Measurements from ENCODE around the gene SEC23A. TPM values are rescaled to one million over a fixed set of nuclear protein-coding genes. Genes with fewer than 3 reads are reported as not detected.

SEC23A gene
- total RNA-seq, 2 donors from 2014 or later: 184 to 186 TPM

GRCh38 chr14:39033371-39033770, 69.7 kb downstream of the SEC23A start:
- peaks cover 26% of the 10 kb centered on the region for H3K36me3 ChIP-seq

GRCh38 chr14:39030209-39030608, 72.8 kb downstream of the SEC23A start:
- H3K4me1 ChIP-seq (ENCODE audit: control insufficient read depth in 1 of 2, low read depth in 2 of 2): no peaks in the 10 kb centered on the region
- no peaks in the 10 kb centered on the region for H3K9me3 ChIP-seq
- H3K36me3 ChIP-seq: peaks cover 18% of the 10 kb centered on the region
- no peaks in the 10 kb centered on the region for H3K27me3 ChIP-seq (replicated peaks; ENCODE audit: insufficient read depth)
- no peak overlapping the region for H3K4me3 ChIP-seq
- no peak overlapping the region for H3K27ac ChIP-seq
- DNase-seq (ENCODE audit: low spot score) (no peak), ATAC-seq (ENCODE audit: insufficient number of reproducible peaks, low FRiP score, low read depth) (no peak)
- TF ChIP-seq CTCF (IDR thresholded peaks at IDR 0.05): no peak

More at GRCh38 chr14:39033371-39033770, 69.7 kb downstream of the SEC23A start:
- TF ChIP-seq CTCF (IDR thresholded peaks at IDR 0.05): no peak
- ATAC-seq (ENCODE audit: insufficient number of reproducible peaks, low FRiP score, low read depth): no peak
- no peaks in the 10 kb centered on the region for H3K4me1 ChIP-seq (ENCODE audit: control insufficient read depth in 1 of 2, low read depth in 2 of 2)
- no peak overlapping the region for H3K27ac ChIP-seq
- no peaks in the 10 kb centered on the region for H3K9me3 ChIP-seq
- no peaks in the 10 kb centered on the region for H3K27me3 ChIP-seq (replicated peaks; ENCODE audit: insufficient read depth)
- DNase-seq (ENCODE audit: low spot score): no peak
- no peak overlapping the region for H3K4me3 ChIP-seq

GRCh38 chr14:39029789-39030188, 73.2 kb downstream of the SEC23A start:
- Histone ChIP-seq H3K9me3 (no peaks in the 10 kb centered on the region), H3K27me3 (replicated peaks; ENCODE audit: insufficient read depth) (no peaks in the 10 kb centered on the region), H3K4me1 (ENCODE audit: control insufficient read depth in 1 of 2, low read depth in 2 of 2) (no peaks in the 10 kb centered on the region), H3K4me3 (no peak overlapping the region), H3K27ac (no peak overlapping the region), H3K36me3 (peaks cover 18% of the 10 kb centered on the region)
- no peak for TF ChIP-seq CTCF (IDR thresholded peaks at IDR 0.05)
- DNase-seq (ENCODE audit: low spot score) (no peak), ATAC-seq (ENCODE audit: insufficient number of reproducible peaks, low FRiP score, low read depth) (no peak)

GRCh38 chr14:39028620-39029019, 74.4 kb downstream of the SEC23A start:
- ATAC-seq (ENCODE audit: insufficient number of reproducible peaks, low FRiP score, low read depth) (no peak), DNase-seq (ENCODE audit: low spot score) (no peak)
- no peaks in the 10 kb centered on the region for H3K4me1 ChIP-seq (ENCODE audit: control insufficient read depth in 1 of 2, low read depth in 2 of 2)
- no peak for TF ChIP-seq CTCF (IDR thresholded peaks at IDR 0.05)
- no peaks in the 10 kb centered on the region for H3K27me3 ChIP-seq (replicated peaks; ENCODE audit: insufficient read depth)
- no peaks in the 10 kb centered on the region for H3K9me3 ChIP-seq
- H3K36me3 ChIP-seq: peaks cover 18% of the 10 kb centered on the region
- H3K27ac ChIP-seq: no peak overlapping the region
- no peak overlapping the region for H3K4me3 ChIP-seq

- Histone ChIP-seq H3K4me1 (ENCODE audit: control insufficient read depth in 1 of 2, low read depth in 2 of 2) (no peaks in the 10 kb centered on the region), H3K27me3 (replicated peaks; ENCODE audit: insufficient read depth) (no peaks in the 10 kb centered on the region), H3K4me3 (no peak overlapping the region), H3K36me3 (peaks cover 9% of the 10 kb centered on the region), H3K27ac (no peak overlapping the region), H3K9me3 (no peaks in the 10 kb centered on the region)
- DNase-seq (ENCODE audit: low spot score) (no peak), ATAC-seq (ENCODE audit: insufficient number of reproducible peaks, low FRiP score, low read depth) (no peak)
- TF ChIP-seq CTCF (IDR thresholded peaks at IDR 0.05): no peak
These were observed 77.0 kb downstream of the SEC23A start for GRCh38 chr14:39025810-39026627.
